ENCODE measurements around the gene RPP14.

The RPP14 gene

GRCh38 chr3:58291671-58292338 lies 14.2 kb upstream of the RPP14 start:
- no peak for DNase-seq (ENCODE audit: low spot score)

GRCh38 chr3:58292866-58293265 lies 13.2 kb upstream of the RPP14 start:
- DNase-seq (ENCODE audit: low spot score) = no peak

DNA sequence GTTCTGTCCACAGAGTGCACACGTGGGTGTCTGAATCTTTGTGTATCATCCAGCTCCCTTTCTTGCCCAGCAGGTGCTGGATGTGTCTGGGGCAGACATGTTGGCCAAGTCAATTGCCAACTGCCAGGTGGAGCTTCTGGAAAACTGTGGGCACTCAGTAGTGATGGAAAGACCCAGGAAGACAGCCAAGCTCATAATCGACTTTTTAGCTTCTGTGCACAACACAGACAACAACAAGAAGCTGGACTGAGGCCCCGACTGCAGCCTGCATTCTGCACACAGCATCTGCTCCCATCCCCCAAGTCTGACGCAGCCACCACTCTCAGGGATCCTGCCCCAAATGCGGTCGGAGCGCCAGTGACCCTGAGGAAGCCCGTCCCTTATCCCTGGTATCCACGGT lies 12.5 kb upstream of the RPP14 start:
- DNase-seq (ENCODE audit: low spot score) = peak; percentile 89

GRCh38 chr3:58296269-58296668 lies 9.8 kb upstream of the RPP14 start:
- DNase-seq (ENCODE audit: low spot score) = no peak

GRCh38 chr3:58296843-58297242 lies 9.2 kb upstream of the RPP14 start:
- no peak for DNase-seq (ENCODE audit: low spot score)

- DNase-seq (ENCODE audit: low spot score) = no peak
Measured at GRCh38 chr3:58298190-58298589, 7.9 kb upstream of the RPP14 start.

DNA sequence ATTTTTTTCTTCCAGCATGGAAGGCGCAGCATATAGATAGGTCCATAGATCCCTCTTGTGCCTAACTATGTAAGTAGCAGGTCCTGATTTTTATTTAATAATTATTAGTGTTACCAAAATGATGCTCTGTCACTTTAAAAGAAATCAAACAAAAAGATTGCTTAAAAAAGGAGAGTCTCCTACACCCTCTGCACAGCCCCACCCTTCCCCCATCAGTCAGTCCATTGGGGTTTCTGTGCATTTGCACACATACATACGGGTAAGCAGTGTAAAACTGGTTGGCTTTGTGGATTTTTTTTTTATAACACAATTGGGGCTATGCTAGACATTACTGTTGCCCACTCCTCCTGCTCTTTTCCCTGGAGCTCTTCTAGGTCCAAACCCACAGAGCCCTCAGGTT lies 7.0 kb upstream of the RPP14 start:
- no peak for DNase-seq (ENCODE audit: low spot score)

- DNase-seq (ENCODE audit: low spot score) = peak; percentile 74
Measured at GRCh38 chr3:58299839-58300516, 6.1 kb upstream of the RPP14 start.

DNA sequence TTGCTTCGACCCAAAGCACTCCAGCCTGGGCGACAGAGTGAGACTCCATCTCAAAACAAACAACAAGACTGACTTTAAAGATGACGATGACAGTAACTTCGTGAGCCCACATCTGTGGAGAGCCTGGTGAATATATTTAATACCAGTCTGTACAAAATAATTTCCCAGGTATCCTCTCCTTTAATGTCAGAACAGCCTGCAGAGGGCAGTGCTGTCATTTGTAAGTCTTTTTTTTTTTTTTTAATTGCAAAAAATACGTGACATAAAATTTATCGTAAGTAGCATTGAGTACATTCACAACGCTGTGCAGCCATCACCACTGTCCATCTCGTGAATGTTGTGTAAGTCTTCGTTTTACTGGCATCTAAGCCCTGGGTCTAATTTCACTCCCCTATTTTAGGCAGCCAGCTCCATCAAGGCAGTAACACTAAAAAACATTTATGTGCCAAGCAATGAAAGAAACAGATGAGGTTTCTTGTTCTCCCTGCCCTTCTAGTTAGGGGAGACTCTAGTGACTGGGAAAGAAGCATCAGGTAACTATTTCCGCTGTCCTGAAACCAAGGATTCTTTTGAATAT lies 1.7 kb downstream of the RPP14 start:
- peak; percentile 52 for DNase-seq (ENCODE audit: low spot score)

- DNase-seq (ENCODE audit: low spot score) = no peak
Measured at GRCh38 chr3:58308728-58309127, 2.7 kb downstream of the RPP14 start.

DNA sequence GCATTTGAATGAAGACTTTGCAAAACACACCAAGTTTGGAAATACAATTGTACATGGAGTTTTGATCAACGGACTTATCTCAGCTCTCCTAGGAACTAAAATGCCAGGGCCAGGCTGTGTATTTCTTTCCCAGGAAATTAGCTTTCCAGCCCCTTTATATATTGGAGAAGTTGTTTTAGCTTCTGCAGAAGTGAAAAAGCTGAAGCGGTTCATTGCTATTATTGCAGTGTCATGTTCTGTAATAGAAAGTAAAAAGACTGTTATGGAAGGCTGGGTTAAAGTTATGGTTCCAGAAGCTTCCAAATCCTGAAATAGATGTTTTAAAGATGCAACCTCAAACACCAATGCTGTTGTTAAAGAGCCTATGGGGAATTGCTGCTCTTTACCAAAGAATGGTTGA lies 11.8 kb downstream of the RPP14 start:
- DNase-seq (ENCODE audit: low spot score) = no peak

DNA sequence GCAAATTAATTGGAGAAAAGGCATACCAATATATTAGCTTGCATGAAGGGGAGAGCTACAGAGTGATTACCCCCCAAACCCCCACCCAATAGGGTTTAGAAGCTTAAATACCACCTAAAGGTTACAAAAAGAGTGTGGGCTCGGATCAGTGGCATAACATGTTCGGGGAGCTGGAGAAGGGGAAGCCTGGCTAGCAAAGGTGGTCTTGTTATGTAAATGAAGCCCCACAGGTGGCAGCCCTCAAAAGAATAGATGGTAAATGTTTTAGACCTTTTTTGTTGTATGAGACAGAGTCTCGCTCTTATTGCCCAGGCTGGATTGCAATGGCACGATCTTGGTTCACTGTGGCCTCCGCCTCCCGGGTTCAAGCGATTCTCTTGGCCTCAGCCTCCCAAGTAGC lies 15.7 kb downstream of the RPP14 start:
- DNase-seq (ENCODE audit: low spot score) = no peak

GRCh38 chr3:58322793-58323192 lies 16.7 kb downstream of the RPP14 start:
- DNase-seq (ENCODE audit: low spot score) = no peak

DNA sequence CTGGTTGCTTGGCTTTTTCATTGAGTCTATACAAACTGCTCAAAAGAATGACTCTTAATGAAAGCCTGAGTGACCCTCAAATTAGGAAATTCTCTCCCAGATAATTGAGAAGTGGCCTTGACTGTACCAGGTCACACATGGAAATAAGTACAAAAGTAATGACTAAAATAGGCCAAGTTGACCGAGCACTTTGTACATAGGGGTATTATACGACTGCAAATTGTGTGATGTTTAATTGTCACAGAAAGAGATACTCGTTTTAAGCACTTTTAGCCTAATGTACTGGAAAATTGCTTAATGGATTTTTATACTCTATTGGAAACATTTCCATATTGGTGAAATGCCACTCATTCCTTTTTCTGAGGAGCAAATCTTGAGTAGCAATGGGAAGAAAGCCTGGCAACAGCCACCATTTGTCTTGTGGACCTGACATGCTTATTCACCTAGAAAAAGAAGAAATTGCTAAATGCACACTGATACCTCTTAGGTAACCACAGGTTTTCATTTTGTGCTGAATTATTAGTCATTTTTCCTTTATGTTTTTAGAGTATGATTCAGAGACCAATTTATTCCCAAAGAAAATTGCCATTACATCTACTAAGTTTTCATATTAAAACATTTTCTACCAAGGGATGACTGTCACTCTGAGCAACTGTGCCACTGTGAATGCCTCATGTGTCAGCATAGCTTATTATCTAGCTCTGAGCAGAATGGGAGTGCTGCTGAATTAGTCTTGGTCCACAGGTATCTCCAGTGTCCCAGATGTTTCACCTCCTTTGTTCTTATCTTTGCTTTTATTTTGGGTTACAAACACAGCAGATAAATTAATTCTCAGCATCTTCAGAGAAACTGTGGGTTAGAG lies 17.7 kb downstream of the RPP14 start:
- no peak for DNase-seq (ENCODE audit: low spot score)

- no peak for DNase-seq (ENCODE audit: low spot score)
Measured at GRCh38 chr3:58324391-58325390, 18.6 kb downstream of the RPP14 start.

GRCh38 chr3:58325525-58325992 lies 19.5 kb downstream of the RPP14 start:
- DNase-seq (ENCODE audit: low spot score) = no peak

- DNase-seq (ENCODE audit: low spot score) = no peak
Measured at GRCh38 chr3:58326267-58326900, 20.3 kb downstream of the RPP14 start.

- no peak for DNase-seq (ENCODE audit: low spot score)
Measured at GRCh38 chr3:58329150-58329921, 23.3 kb downstream of the RPP14 start.

GRCh38 chr3:58329922-58330413 lies 23.9 kb downstream of the RPP14 start:
- DNase-seq (ENCODE audit: low spot score) = no peak

Data from cerebellar cortex (tissue), 1 donor.